ENCODE measurements around the gene FMNL1. TPM values are rescaled to one million over a fixed set of nuclear protein-coding genes. Genes with fewer than 3 reads are reported as not detected.

The FMNL1 gene
- total and polyA plus RNA-seq, 7 experiments from 2014 or later, result 19.0 to 595 (median 366) TPM

- Mint-ChIP-seq H3K27ac (peak overlapping the region in 4 of 9 donors; percentile 98 to 100 (median 99)), H3K4me3 (peak overlapping the region in 7 of 10 donors; percentile 95 to 100 (median 98)), H3K36me3 (peaks cover 0 to 55% (median 8%) of the 10 kb centered on the region in 5 donors), H3K4me1 (peaks cover 40 to 69% (median 48%) of the 10 kb centered on the region in 7 donors), H3K27me3 (no peaks in the 10 kb centered on the region), H3K9me3 (peaks cover 0 to 2% (median 0%) of the 10 kb centered on the region in 11 donors)
- POLR2A ChIA-PET, result interaction anchor here (0.9 to 23.4 kb wide), 10 partner anchors 22 to 95 kb away, joined by 3 to 851 read pairs (median 7); partner anchors contain the start of genes HEXIM1, HEXIM2 and MAP3K14
- DNase-seq, result no peak
- peak overlapping the region; percentile 96 for H3K27ac ChIP-seq (ENCODE audit: low read depth, low read length)
- CTCF ChIA-PET, result interaction anchor here (1.4 to 13.6 kb wide), 3 partner anchors 11 to 164 kb away, joined by 4 to 397 read pairs (median 5); no protein-coding TSS in a partner anchor
- H3K4me1 ChIP-seq (ENCODE audit: control insufficient read depth in 2 of 2, insufficient read depth in 2 of 2, low read length in 2 of 2), result peaks cover 42% of the 10 kb centered on the region in 2 donors
- H3K4me3 ChIP-seq (ENCODE audit: low read length), result peak overlapping the region; percentile 91
- no peaks in the 10 kb centered on the region for H3K9me3 ChIP-seq (ENCODE audit: control insufficient read depth in 2 of 3, low read length in 3 of 3)
- peaks cover 0 to 13% (median under 1%) of the 10 kb centered on the region in 3 experiments for H3K36me3 ChIP-seq (ENCODE audit: control insufficient read depth in 2 of 3, insufficient read depth in 3 of 3, low read length in 3 of 3)
- H3K27me3 ChIP-seq (ENCODE audit: control insufficient read depth in 2 of 2, insufficient read depth in 2 of 2, low read length in 2 of 2), result no peaks in the 10 kb centered on the region
- intact Hi-C loops (cut with micrococcal nuclease), result loop anchor here in 1 of 2 donors (2.0 kb wide), 1 partner anchor 49 kb away; no protein-coding TSS in a partner anchor
- no peak for ATAC-seq
These were observed 266 bp downstream of the FMNL1 start for GRCh38 chr17:45222014-45222288.

GRCh38 chr17:45222289-45222995 is 757 bp downstream of the FMNL1 start:
- peak in 5 of 9 donors; percentile 40 to 63 (median 55) for DNase-seq
- Histone ChIP-seq H3K27me3 (ENCODE audit: control insufficient read depth in 2 of 2, insufficient read depth in 2 of 2, low read length in 2 of 2) (no peaks in the 10 kb centered on the region), H3K36me3 (ENCODE audit: control insufficient read depth in 2 of 3, insufficient read depth in 3 of 3, low read length in 3 of 3) (peaks cover 0 to 13% (median 0%) of the 10 kb centered on the region in 3 experiments), H3K27ac (ENCODE audit: low read depth, low read length) (peak overlapping the region; percentile 96), H3K4me3 (ENCODE audit: low read length) (peak overlapping the region; percentile 91), H3K9me3 (ENCODE audit: control insufficient read depth in 2 of 3, low read length in 3 of 3) (no peaks in the 10 kb centered on the region), H3K4me1 (ENCODE audit: control insufficient read depth in 2 of 2, insufficient read depth in 2 of 2, low read length in 2 of 2) (peaks cover 47% of the 10 kb centered on the region in 2 donors)
- intact Hi-C loops (cut with micrococcal nuclease), result loop anchor here in 1 of 2 donors (2.0 kb wide), 1 partner anchor 50 kb away; no protein-coding TSS in a partner anchor
- no peaks in the 10 kb centered on the region for H3K27me3 Mint-ChIP-seq
- peak overlapping the region; percentile 93 to 100 (median 98) for H3K4me3 Mint-ChIP-seq
- H3K9me3 Mint-ChIP-seq, result peaks cover 0 to 2% (median 0%) of the 10 kb centered on the region in 11 donors
- H3K36me3 Mint-ChIP-seq, result peaks cover 0 to 55% (median 8%) of the 10 kb centered on the region in 5 donors
- CTCF ChIA-PET, result interaction anchor here (0.6 to 13.6 kb wide), 6 partner anchors 11 to 371 kb away, joined by 3 to 397 read pairs (median 4); no protein-coding TSS in a partner anchor
- POLR2A ChIA-PET, result interaction anchor here (0.9 to 23.4 kb wide), 11 partner anchors 22 to 166 kb away, joined by 3 to 851 read pairs (median 5); partner anchors contain the start of genes HEXIM1, HEXIM2 and MAP3K14
- peak overlapping the region; percentile 96 to 100 (median 99) for H3K27ac Mint-ChIP-seq
- H3K4me1 Mint-ChIP-seq, result peaks cover 40 to 72% (median 50%) of the 10 kb centered on the region in 7 donors
- ATAC-seq, result no peak

- peaks cover 0 to 10% (median 0%) of the 10 kb centered on the region in 3 experiments for H3K36me3 ChIP-seq (ENCODE audit: control insufficient read depth in 2 of 3, insufficient read depth in 3 of 3, low read length in 3 of 3)
- H3K36me3 Mint-ChIP-seq, result peaks cover 0 to 55% (median 8%) of the 10 kb centered on the region in 5 donors
- intact Hi-C loops (cut with micrococcal nuclease), result loop anchor here in 1 of 2 donors (2.0 kb wide), 1 partner anchor 50 kb away; no protein-coding TSS in a partner anchor
These were observed 1.4 kb downstream of the FMNL1 start for GRCh38 chr17:45222996-45223538.

GRCh38 chr17:45223539-45224528 is 2.1 kb downstream of the FMNL1 start:
- peaks cover 58 to 59% of the 10 kb centered on the region in 2 donors for H3K4me1 ChIP-seq (ENCODE audit: control insufficient read depth in 2 of 2, insufficient read depth in 2 of 2, low read length in 2 of 2)
- ATAC-seq, result peak; percentile 8
- H3K36me3 Mint-ChIP-seq, result peaks cover 0 to 55% (median 6%) of the 10 kb centered on the region in 5 donors
- intact Hi-C loops (cut with micrococcal nuclease), result loop anchor here in 1 of 2 donors (2.0 kb wide), 1 partner anchor 51 kb away; no protein-coding TSS in a partner anchor
- H3K4me3 Mint-ChIP-seq, result peak overlapping the region; percentile 93 to 100 (median 98)
- no peaks in the 10 kb centered on the region for H3K9me3 ChIP-seq (ENCODE audit: control insufficient read depth in 2 of 3, low read length in 3 of 3)
- H3K27ac ChIP-seq (ENCODE audit: low read depth, low read length), result peak overlapping the region; percentile 96
- no peaks in the 10 kb centered on the region for H3K27me3 Mint-ChIP-seq
- H3K27me3 ChIP-seq (ENCODE audit: control insufficient read depth in 2 of 2, insufficient read depth in 2 of 2, low read length in 2 of 2), result no peaks in the 10 kb centered on the region
- peak in 5 of 9 donors; percentile 28 to 67 (median 33) for DNase-seq
- peak overlapping the region; percentile 96 to 100 (median 99) for H3K27ac Mint-ChIP-seq
- ChIA-PET POLR2A (interaction anchor here (0.6 to 23.4 kb wide), 6 partner anchors 21 to 164 kb away, joined by 3 to 851 read pairs (median 20); partner anchors contain the start of gene HEXIM1), CTCF (interaction anchor here (0.6 to 13.6 kb wide), 5 partner anchors 9 to 372 kb away, joined by 3 to 397 read pairs (median 6); no protein-coding TSS in a partner anchor)
- H3K9me3 Mint-ChIP-seq, result peaks cover 0 to 2% (median 0%) of the 10 kb centered on the region in 11 donors
- peaks cover 0 to 10% (median 0%) of the 10 kb centered on the region in 3 experiments for H3K36me3 ChIP-seq (ENCODE audit: control insufficient read depth in 2 of 3, insufficient read depth in 3 of 3, low read length in 3 of 3)
- peak overlapping the region; percentile 91 for H3K4me3 ChIP-seq (ENCODE audit: low read length)
- H3K4me1 Mint-ChIP-seq, result peaks cover 45 to 77% (median 60%) of the 10 kb centered on the region in 7 donors

More at GRCh38 chr17:45222996-45223538, 1.4 kb downstream of the FMNL1 start:
- no peak for DNase-seq
- Mint-ChIP-seq H3K27me3 (no peaks in the 10 kb centered on the region), H3K27ac (peak overlapping the region; percentile 96 to 100 (median 99)), H3K9me3 (peaks cover 0 to 2% (median 0%) of the 10 kb centered on the region in 11 donors), H3K4me3 (peak overlapping the region; percentile 93 to 100 (median 98)), H3K4me1 (peaks cover 41 to 72% (median 55%) of the 10 kb centered on the region in 7 donors)
- CTCF ChIA-PET, result interaction anchor here (0.6 to 13.6 kb wide), 6 partner anchors 10 to 371 kb away, joined by 3 to 397 read pairs (median 4); no protein-coding TSS in a partner anchor
- peak overlapping the region; percentile 91 for H3K4me3 ChIP-seq (ENCODE audit: low read length)
- H3K27ac ChIP-seq (ENCODE audit: low read depth, low read length), result peak overlapping the region; percentile 96
- peaks cover 53% of the 10 kb centered on the region in 2 donors for H3K4me1 ChIP-seq (ENCODE audit: control insufficient read depth in 2 of 2, insufficient read depth in 2 of 2, low read length in 2 of 2)
- H3K27me3 ChIP-seq (ENCODE audit: control insufficient read depth in 2 of 2, insufficient read depth in 2 of 2, low read length in 2 of 2), result no peaks in the 10 kb centered on the region
- no peak for ATAC-seq
- H3K9me3 ChIP-seq (ENCODE audit: control insufficient read depth in 2 of 3, low read length in 3 of 3), result no peaks in the 10 kb centered on the region
- POLR2A ChIA-PET, result interaction anchor here (0.7 to 23.4 kb wide), 7 partner anchors 21 to 165 kb away, joined by 3 to 851 read pairs (median 4); partner anchors contain the start of genes HEXIM1 and MAP3K14

- peaks cover 0 to 2% (median 0%) of the 10 kb centered on the region in 11 donors for H3K9me3 Mint-ChIP-seq
- H3K4me1 ChIP-seq (ENCODE audit: control insufficient read depth in 2 of 2, insufficient read depth in 2 of 2, low read length in 2 of 2), result peaks cover 58 to 59% of the 10 kb centered on the region in 2 donors
- H3K27ac ChIP-seq (ENCODE audit: low read depth, low read length), result peak overlapping the region; percentile 96
- ATAC-seq, result no peak
- H3K36me3 Mint-ChIP-seq, result peaks cover 0 to 50% (median 5%) of the 10 kb centered on the region in 5 donors
- H3K4me1 Mint-ChIP-seq, result peaks cover 46 to 75% (median 59%) of the 10 kb centered on the region in 7 donors
- peaks cover 0 to 5% (median 0%) of the 10 kb centered on the region in 3 experiments for H3K36me3 ChIP-seq (ENCODE audit: control insufficient read depth in 2 of 3, insufficient read depth in 3 of 3, low read length in 3 of 3)
- peak in 1 of 9 donors; percentile 45 for DNase-seq
- H3K27me3 Mint-ChIP-seq, result no peaks in the 10 kb centered on the region
- H3K27me3 ChIP-seq (ENCODE audit: control insufficient read depth in 2 of 2, insufficient read depth in 2 of 2, low read length in 2 of 2), result no peaks in the 10 kb centered on the region
- peak overlapping the region; percentile 96 to 100 (median 99) for H3K27ac Mint-ChIP-seq
- peak overlapping the region; percentile 91 for H3K4me3 ChIP-seq (ENCODE audit: low read length)
- ChIA-PET POLR2A (interaction anchor here (0.6 to 23.4 kb wide), 5 partner anchors 20 to 108 kb away, joined by 3 to 851 read pairs (median 35); partner anchors contain the start of genes ACBD4 and HEXIM1), CTCF (interaction anchor here (2.0 to 13.6 kb wide), 3 partner anchors 8 to 52 kb away, joined by 8 to 397 read pairs (median 12); no protein-coding TSS in a partner anchor)
- intact Hi-C loops (cut with micrococcal nuclease), result loop anchor here (1.0 to 5.0 kb wide), 5 partner anchors 38 to 968 kb away; partner anchors contain the start of genes HEXIM1 (in 1 of the 2), KANSL1 (in 1 of the 2), NMT1 (in 1 of the 2) and SPATA32 (in 1 of the 2)
- no peaks in the 10 kb centered on the region for H3K9me3 ChIP-seq (ENCODE audit: control insufficient read depth in 2 of 3, low read length in 3 of 3)
- H3K4me3 Mint-ChIP-seq, result peak overlapping the region; percentile 93 to 100 (median 98)
These were observed 3.0 kb downstream of the FMNL1 start for GRCh38 chr17:45224671-45225050.

Measured in naive thymus-derived CD4-positive, alpha-beta T cell (primary cell).